LNCAP (cell line): ENCODE results near the gene CUX1.

Experiments
- TF ChIP-seq, protein P1 (sequence below): fragments of 450-650 bp; IDR thresholded peaks from 2 replicates; pipeline ENCODE4 v1.5.1; 2017; ENCODE audit warnings: mild to moderate bottlenecking

Gene CUX1

DNA sequence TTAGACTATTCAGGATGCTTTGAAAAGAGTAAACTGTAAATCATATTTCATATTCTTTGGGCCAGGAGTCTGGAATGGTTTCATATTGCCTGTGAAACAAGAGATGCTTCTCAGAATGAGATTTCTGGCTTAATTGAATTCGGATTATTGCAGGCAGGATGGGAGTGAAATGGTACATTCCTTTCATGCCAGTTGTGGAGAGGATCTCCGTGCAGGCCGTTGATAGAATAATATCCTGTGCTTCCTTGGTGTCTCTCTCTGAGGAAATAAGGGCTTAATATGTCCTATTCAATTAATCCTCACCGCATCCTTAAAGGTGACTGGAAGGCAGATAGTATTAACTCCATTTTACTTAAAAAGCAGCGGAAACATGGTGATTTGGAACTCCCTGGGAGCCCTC is 56.6 kb downstream of the CUX1 start:
- TF ChIP-seq, protein P1, sequence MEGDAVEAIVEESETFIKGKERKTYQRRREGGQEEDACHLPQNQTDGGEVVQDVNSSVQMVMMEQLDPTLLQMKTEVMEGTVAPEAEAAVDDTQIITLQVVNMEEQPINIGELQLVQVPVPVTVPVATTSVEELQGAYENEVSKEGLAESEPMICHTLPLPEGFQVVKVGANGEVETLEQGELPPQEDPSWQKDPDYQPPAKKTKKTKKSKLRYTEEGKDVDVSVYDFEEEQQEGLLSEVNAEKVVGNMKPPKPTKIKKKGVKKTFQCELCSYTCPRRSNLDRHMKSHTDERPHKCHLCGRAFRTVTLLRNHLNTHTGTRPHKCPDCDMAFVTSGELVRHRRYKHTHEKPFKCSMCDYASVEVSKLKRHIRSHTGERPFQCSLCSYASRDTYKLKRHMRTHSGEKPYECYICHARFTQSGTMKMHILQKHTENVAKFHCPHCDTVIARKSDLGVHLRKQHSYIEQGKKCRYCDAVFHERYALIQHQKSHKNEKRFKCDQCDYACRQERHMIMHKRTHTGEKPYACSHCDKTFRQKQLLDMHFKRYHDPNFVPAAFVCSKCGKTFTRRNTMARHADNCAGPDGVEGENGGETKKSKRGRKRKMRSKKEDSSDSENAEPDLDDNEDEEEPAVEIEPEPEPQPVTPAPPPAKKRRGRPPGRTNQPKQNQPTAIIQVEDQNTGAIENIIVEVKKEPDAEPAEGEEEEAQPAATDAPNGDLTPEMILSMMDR: no peak

DNA sequence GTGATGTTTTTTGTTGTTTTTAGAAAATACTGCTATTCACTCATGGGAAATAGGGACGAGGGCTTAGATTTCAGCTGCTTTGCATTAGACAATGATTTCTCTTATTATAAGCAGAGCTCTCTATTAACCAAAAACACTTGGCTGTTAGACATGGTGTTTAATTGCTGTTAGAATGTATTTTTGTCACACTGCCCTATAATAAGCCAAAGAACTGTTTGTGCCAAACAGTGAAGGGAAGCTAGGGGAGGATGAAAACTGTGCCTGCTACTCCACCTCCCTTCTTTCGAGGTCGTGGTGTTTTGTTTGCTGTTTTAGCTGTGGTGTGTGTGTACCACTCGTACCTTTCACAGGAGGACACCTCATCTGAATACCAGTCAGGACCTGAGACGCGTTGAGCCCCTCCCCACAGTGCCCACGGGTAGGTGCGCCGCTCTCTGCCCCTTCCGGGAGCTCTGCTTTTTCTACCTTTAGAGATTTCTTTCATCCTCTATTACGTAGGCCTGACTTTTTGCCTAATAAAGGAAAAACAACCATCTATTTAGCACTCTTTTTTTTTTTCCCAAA is 57.9 kb downstream of the CUX1 start:
- TF ChIP-seq, protein P1: no peak

DNA sequence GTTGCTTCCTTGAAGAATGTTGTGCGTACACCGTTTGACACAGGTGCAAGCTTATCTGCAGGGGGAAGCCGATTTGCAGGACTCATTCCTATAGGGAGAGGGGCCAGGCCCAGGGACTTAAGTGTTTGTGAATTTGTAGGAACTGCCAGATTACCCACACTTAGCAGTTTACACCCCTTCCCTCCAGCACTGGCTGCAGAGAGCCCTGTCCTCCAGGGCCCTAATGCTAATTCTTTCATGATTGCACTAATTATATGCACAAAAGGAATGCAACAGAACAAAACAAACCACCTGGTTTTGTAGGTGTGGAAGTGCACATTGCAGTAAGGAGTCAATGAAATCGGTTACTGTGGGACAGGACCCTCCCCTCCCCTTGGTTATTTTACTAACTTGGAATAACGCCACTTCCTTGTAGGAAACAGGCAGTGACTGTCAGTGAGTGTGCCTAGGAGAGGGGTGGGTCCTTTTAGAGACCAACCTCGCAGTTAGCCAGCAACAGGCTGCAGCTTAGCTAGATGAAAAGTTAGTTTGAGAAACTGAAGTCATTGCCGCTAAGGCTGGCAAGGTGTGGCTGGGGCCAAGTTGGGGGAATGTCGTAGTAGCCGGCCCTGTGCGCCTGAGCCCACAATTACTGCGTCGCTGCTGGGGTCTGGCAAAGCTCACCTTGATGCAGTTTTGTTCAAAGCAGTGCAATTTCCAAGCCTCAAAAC is 60.6 kb downstream of the CUX1 start:
- TF ChIP-seq, protein P1: no peak

DNA sequence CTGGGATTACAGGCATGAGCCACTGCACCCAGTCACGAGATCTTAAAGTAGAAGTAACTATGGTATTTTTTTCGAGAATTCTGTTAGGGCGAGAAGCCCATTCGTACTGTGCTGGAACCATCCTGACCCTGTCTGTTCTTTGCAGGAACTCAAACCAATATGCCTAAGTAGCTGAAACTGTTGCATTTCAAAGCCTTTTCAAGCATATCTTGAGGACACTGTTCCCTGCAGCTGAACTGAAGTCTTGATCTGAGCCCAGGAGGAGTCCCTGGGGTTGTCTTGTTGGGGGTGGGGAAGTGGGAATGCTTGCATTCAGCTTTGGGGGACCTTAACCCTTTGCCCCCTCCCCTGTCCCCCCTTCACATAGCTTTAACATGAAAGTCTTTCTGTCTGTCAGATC is 61.5 kb downstream of the CUX1 start:
- TF ChIP-seq, protein P1: no peak

DNA sequence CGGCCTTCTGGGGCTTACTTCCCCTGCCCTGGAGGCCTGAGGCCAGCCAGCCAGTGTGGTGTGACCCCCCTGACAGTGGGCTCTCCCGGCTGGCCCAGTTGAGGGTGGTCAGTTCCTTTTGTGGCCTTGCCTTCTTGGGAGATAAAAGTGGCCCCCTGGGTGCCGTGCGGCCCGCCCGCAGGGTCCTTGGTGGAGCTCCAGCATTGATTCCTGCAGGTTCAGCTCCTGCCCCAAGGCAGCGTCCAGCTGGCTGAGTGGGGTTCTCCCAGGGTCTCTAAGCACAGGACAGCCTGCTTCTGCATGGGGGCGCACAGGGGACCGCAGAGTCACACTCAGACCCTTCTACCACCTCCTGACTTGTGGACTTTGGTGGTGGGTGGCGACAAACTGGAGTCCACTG is 62.1 kb downstream of the CUX1 start:
- TF ChIP-seq, protein P1: no peak

DNA sequence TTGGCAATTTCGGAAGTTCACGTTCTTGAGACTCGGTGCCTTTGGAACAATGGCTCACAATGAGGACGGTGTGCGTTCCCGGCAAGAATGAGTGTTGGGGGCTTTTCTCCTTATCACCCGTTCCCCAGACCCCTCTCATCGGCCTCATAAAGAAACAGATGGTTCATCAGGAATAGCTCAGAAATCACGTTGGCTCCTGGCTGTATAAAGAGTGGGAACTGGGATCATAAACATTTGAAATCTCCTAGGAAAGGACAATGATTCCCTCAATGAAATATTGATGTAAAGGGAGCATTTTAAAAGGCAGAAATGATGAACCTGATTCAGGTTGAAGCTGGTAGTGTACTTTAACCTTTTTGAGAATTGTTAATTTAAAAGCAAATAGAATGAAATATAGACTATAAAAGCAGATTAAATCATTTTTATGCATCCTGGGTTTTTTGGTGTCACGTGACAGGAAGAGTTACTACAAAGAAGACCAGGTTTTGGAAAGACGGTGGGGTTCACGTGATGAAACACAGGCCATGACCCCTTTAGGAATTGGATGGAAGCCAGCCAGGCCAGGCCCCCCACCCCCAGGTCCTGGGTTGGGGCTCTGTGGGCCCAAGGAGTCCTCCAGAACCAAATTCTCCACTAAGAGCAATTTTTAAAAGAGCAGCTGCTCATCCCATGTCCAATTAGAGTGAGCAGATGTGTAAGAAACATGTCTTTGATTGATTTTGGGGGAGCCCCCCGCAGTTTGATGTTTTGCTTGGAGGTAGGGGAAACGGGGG is 63.0 kb downstream of the CUX1 start:
- TF ChIP-seq, protein P1: no peak

DNA sequence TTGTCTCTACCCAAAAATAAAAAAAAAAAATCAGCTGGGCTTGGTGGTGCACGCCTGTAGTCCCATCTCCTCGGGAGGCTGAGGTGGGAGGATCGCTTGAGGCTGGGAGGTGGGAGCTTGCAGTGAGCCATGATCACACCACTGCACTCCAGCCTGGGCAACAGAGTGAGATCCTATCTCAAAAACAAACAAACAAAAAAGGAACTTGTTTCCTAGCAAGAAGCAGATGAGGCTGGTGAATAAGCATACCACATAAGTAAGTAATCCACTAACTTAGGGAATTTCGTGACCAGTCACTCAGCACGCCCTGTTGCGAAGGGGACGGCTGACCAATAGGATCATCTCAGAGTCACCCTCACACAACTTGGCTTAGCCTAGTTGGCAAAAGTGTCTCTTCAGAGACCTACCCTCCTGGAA is 64.6 kb downstream of the CUX1 start:
- TF ChIP-seq, protein P1: no peak
